Endothelial cell of umbilical vein (primary cell): ENCODE measurements around the gene TOB1.

Source experiments
- CTCF ChIP-seq, 2 donors: IDR thresholded peaks; 1 replicate in 1 of 2; 2 replicates in 1 of 2; pipeline ENCODE4 v1.5.1; 2011; ENCODE audit warnings: low read length in 2 of 2, mild to moderate bottlenecking in 2 of 2, moderate library complexity in 2 of 2, control low read depth in 1 of 2, inconsistent platforms in 1 of 2, low read depth in 1 of 2; ENCODE audit not compliant: insufficient read depth in 1 of 2; ENCODE audit errors: extremely low read depth in 1 of 2
- EZH2 ChIP-seq: IDR thresholded peaks from 2 replicates; pipeline ENCODE4 v1.6.1; 2012; ENCODE audit warnings: borderline replicate concordance, low read depth, mild to moderate bottlenecking, moderate library complexity, low read length, inconsistent platforms; ENCODE audit not compliant: severe bottlenecking
- FOS ChIP-seq: IDR thresholded peaks from 2 replicates; pipeline ENCODE4 v1.6.1; 2011; ENCODE audit warnings: mild to moderate bottlenecking, low read length, moderate library complexity, borderline replicate concordance; ENCODE audit not compliant: insufficient read depth
- MYC ChIP-seq: IDR thresholded peaks from one replicate; pipeline ENCODE4 v1.6.1; 2011; ENCODE audit warnings: mild to moderate bottlenecking, low read depth, low read length
- POLR2A ChIP-seq: IDR thresholded peaks from 2 replicates; pipeline ENCODE4 v1.6.1; 2012; ENCODE audit warnings: low read depth, mild to moderate bottlenecking, control low read depth, low read length
- POLR2AphosphoS5 ChIP-seq: IDR thresholded peaks from 2 replicates; pipeline ENCODE4 v1.6.1; 2012; ENCODE audit warnings: low read depth, mild to moderate bottlenecking, control low read depth, low read length, moderate library complexity; ENCODE audit not compliant: insufficient read depth
- TF ChIP-seq, protein P1 (sequence below): IDR thresholded peaks from 2 replicates; pipeline ENCODE4 v1.6.1; 2011; ENCODE audit not compliant: insufficient read depth, insufficient read length

DNA sequence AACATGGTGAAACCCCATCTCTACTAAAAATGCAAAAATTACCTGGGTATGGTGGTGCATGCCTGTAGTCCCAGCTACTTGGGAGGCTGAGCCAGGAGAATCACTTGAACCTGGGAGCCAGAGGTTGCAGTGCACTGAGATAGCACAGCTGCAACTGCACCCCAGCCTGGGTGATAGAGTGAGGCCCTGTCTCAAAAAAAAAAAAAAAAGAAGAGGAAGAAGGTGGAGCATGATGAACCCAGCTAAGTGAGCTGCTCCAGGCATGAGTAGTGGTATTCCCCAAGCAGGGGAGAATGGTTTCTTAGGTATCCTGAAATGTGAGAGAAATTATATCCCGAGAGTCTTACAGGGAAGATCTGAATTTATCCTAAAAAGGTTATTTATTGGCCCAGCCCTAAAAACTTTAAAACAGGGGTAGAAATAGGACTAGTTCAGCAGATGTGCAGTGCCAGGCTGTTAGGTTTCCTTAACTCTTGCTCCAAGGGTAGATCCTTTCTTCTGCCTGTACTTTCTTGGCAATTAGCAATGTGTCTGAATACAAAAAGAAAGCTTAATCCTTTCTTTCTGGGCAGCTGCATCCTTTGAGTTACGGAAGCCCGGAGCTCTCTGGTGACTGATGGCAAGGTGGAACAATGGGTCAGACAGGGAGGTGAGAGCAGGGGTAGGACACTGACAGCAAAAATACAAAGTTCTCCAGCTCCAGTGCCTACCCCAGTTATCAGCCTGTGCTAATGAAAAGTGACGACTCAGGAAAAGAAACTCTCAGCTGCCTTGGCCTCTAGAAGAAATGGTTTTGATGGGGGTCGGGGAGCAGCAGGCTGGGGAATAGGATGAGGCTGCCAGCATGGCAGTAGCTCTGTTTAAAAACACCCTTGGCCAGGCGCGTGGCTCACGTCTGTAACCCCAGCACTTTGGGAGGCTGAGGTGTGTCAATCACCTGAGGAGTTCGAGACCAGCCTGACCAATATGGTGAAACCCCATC is 36.5 kb upstream of the TOB1 start:
- TF ChIP-seq CTCF (IDR thresholded peaks at IDR 0.05; ENCODE audit: extremely low read depth in 1 of 2, insufficient read depth in 1 of 2, low read depth in 1 of 2, low read length in 2 of 2) (no peak), POLR2A (no peak), FOS (no peak), EZH2 (no peak), POLR2AphosphoS5 (no peak), MYC (no peak)
- TF ChIP-seq, protein P1, sequence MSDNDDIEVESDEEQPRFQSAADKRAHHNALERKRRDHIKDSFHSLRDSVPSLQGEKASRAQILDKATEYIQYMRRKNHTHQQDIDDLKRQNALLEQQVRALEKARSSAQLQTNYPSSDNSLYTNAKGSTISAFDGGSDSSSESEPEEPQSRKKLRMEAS, result no peak
